Activated CD4-positive, CD25-positive, alpha-beta regulatory T cell treated with anti-CD3 and anti-CD28 coated beads, Interleukin-2, amount 50 U/mL, for 16 hours (primary cell): ENCODE measurements around the gene TSR2.
"Not testable (repeated sequence)": the region's sequence is repeated elsewhere in the genome, so short reads cannot be mapped to it uniquely, and the experiment has no call there.

Experiments used
- DNase-seq: peaks from one replicate; pipeline ENCODE4 v3.0.0-alpha.2; 2020; ENCODE audit warnings: low read depth, low spot score

The TSR2 gene

GRCh38 chrX:54473993-54474859 lies 34.0 kb downstream of the TSR2 start:
- DNase-seq = no peak

GRCh38 chrX:54479136-54480111 lies 39.2 kb downstream of the TSR2 start:
- no peak for DNase-seq

GRCh38 chrX:54482839-54483593 lies 42.8 kb downstream of the TSR2 start:
- DNase-seq = no peak

- no peak for DNase-seq
Observed at GRCh38 chrX:54483946-54484345, 43.7 kb downstream of the TSR2 start.

GRCh38 chrX:54484666-54485065 lies 44.5 kb downstream of the TSR2 start:
- DNase-seq = no peak

- not testable (repeated sequence) for DNase-seq
Observed at GRCh38 chrX:54489819-54490218, 49.6 kb downstream of the TSR2 start.

- no peak for DNase-seq
Observed at GRCh38 chrX:54492340-54492739, 52.1 kb downstream of the TSR2 start.

- DNase-seq = no peak
Observed at GRCh38 chrX:54494166-54494988, 54.2 kb downstream of the TSR2 start.
